Tibial nerve (tissue), 4 donors: ENCODE data around the gene MAGI3. TPM values are rescaled to one million over a fixed set of nuclear protein-coding genes. Genes with fewer than 3 reads are reported as not detected.

Source experiments
- DNase-seq, 2 donors: peaks; one replicate each; pipeline ENCODE4 v3.0.0-alpha.2; 2019; ENCODE audit warnings: low spot score in 2 of 2
- H3K27ac ChIP-seq, 4 donors: fragments of 200-600 bp; sonication (generic) in 3 of 4; one replicate each; pipeline ENCODE4 v1.5.1; 2017 to 2019; ENCODE audit warnings: mild to moderate bottlenecking in 1 of 4
- H3K27me3 ChIP-seq, 2 donors: fragments of 200-600 bp; sonication (generic) in 1 of 2; one replicate each; pipeline versions ENCODE4 v1.5.1 to v1.6.0; 2017 to 2019
- H3K36me3 ChIP-seq, 3 donors: fragments of 200-600 bp; sonication (generic); one replicate each; pipeline ENCODE4 v1.5.1; 2018 to 2019
- H3K4me1 ChIP-seq, 4 donors: fragments of 200-600 bp; sonication (generic) in 3 of 4; one replicate each; pipeline ENCODE4 v1.5.1; 2017 to 2019
- H3K4me3 ChIP-seq, 4 donors: fragments of 200-600 bp; sonication (generic) in 3 of 4; one replicate each; pipeline ENCODE4 v1.5.1; 2017 to 2019; ENCODE audit warnings: mild to moderate bottlenecking in 1 of 4, moderate library complexity in 1 of 4
- H3K9me3 ChIP-seq, 4 donors: fragments of 200-600 bp; sonication (generic) in 3 of 4; one replicate each; pipeline ENCODE4 v1.5.1; 2017 to 2019
- EP300 ChIP-seq, 2 donors: sonication (generic); formaldehyde crosslinking; IDR thresholded peaks; one replicate each; pipeline ENCODE4 v1.6.1; 2017; ENCODE audit warnings: antibody characterized with exemption in 2 of 2, mild to moderate bottlenecking in 1 of 2
- POLR2A ChIP-seq, 2 donors: fragments of 450-650 bp; IDR thresholded peaks; one replicate each; pipeline ENCODE4 v1.6.1; 2017; ENCODE audit warnings: antibody characterized with exemption in 2 of 2, mild to moderate bottlenecking in 2 of 2, moderate library complexity in 2 of 2
- WGBS, 2 donors: methylation state at CpG; one replicate each; pipeline ENCODE4 v1.1.5; 2018; 5-methylcytosine and 5-hydroxymethylcytosine counted together
- total RNA-seq, 4 donors: library from RNA; depleted of rRNA; stranded (reverse); fragments of >200 nt; gene quantifications; one replicate each; pipeline ENCODE4 v1.1.0, GENCODE V29; 2016
- TF ChIP-seq, protein P1 (sequence below), 5 experiments: fragments of 200-600 bp in 3 of 5; fragments of 450-650 bp in 2 of 5; sonication (generic) in 3 of 5; IDR thresholded peaks; one replicate each; pipeline ENCODE4 v1.5.1; 2016 to 2019; ENCODE audit warnings: antibody characterized with exemption in 5 of 5, mild to moderate bottlenecking in 3 of 5, moderate library complexity in 2 of 5

The MAGI3 gene
- total RNA-seq, 4 donors from 2014 or later: 15.7 to 23.3 (median 19.4) TPM

GRCh38 chr1:113657126-113657525 is 266.8 kb downstream of the MAGI3 start:
- Histone ChIP-seq H3K4me1 (no peaks in the 10 kb centered on the region), H3K36me3 (peaks cover 0 to 10% (median 0%) of the 10 kb centered on the region in 3 donors), H3K9me3 (no peaks in the 10 kb centered on the region), H3K4me3 (no peak overlapping the region), H3K27ac (no peak overlapping the region), H3K27me3 (no peaks in the 10 kb centered on the region)
- WGBS, 2 donors: 81 to 82% methylated on average over 3 of the region's 3 CpGs
- TF ChIP-seq POLR2A (IDR thresholded peaks at IDR 0.05) (no peak), EP300 (IDR thresholded peaks at IDR 0.05) (no peak)
- TF ChIP-seq, protein P1, sequence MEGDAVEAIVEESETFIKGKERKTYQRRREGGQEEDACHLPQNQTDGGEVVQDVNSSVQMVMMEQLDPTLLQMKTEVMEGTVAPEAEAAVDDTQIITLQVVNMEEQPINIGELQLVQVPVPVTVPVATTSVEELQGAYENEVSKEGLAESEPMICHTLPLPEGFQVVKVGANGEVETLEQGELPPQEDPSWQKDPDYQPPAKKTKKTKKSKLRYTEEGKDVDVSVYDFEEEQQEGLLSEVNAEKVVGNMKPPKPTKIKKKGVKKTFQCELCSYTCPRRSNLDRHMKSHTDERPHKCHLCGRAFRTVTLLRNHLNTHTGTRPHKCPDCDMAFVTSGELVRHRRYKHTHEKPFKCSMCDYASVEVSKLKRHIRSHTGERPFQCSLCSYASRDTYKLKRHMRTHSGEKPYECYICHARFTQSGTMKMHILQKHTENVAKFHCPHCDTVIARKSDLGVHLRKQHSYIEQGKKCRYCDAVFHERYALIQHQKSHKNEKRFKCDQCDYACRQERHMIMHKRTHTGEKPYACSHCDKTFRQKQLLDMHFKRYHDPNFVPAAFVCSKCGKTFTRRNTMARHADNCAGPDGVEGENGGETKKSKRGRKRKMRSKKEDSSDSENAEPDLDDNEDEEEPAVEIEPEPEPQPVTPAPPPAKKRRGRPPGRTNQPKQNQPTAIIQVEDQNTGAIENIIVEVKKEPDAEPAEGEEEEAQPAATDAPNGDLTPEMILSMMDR (IDR thresholded peaks at IDR 0.05): no peak
- no peak for DNase-seq

- Histone ChIP-seq H3K4me3 (no peak overlapping the region), H3K27me3 (no peaks in the 10 kb centered on the region)
- WGBS, 2 donors: 75 to 80% methylated on average over 3 of the region's 3 CpGs
Observed at GRCh38 chr1:113657556-113658063, 267.3 kb downstream of the MAGI3 start.

GRCh38 chr1:113659035-113659434 is 268.7 kb downstream of the MAGI3 start:
- no peaks in the 10 kb centered on the region for H3K4me1 ChIP-seq
- H3K9me3 ChIP-seq: no peaks in the 10 kb centered on the region
- peaks cover 0 to 2% (median 0%) of the 10 kb centered on the region in 3 donors for H3K36me3 ChIP-seq
- H3K27me3 ChIP-seq: no peaks in the 10 kb centered on the region
- WGBS, 2 donors: 84 to 90% methylated on average over 9 of the region's 9 CpGs
- H3K4me3 ChIP-seq: no peak overlapping the region
- DNase-seq: no peak
- no peak overlapping the region for H3K27ac ChIP-seq
- TF ChIP-seq POLR2A (IDR thresholded peaks at IDR 0.05) (no peak), EP300 (IDR thresholded peaks at IDR 0.05) (no peak)
- TF ChIP-seq, protein P1 (IDR thresholded peaks at IDR 0.05): no peak

More at GRCh38 chr1:113657556-113658063, 267.3 kb downstream of the MAGI3 start:
- H3K4me1 ChIP-seq: no peaks in the 10 kb centered on the region
- H3K27ac ChIP-seq: no peak overlapping the region
- H3K36me3 ChIP-seq: peaks cover 0 to 10% (median 0%) of the 10 kb centered on the region in 3 donors
- DNase-seq: no peak
- TF ChIP-seq, protein P1 (IDR thresholded peaks at IDR 0.05): no peak
- H3K9me3 ChIP-seq: no peaks in the 10 kb centered on the region

DNA sequence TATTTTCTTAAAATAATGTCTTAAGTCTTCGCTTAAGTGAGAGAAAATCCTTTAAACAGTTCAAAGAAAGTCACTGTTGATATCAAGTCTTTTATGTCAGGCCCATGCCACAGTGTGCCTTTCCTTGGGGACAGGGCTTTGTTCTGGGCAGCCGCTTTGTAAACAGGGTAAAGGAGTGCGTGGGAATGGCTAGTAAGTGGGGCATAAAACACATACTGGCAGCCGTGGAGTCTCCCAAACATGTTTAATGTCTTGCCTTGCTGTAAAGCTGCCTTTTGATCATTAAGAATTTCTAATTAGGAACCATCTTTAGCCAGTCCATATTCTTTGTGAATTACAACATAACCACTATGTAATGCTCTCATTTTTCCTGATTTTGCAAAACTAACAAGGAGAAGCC is 269.2 kb downstream of the MAGI3 start:
- Histone ChIP-seq H3K36me3 (no peaks in the 10 kb centered on the region), H3K9me3 (no peaks in the 10 kb centered on the region), H3K4me3 (no peak overlapping the region), H3K27me3 (no peaks in the 10 kb centered on the region), H3K27ac (peak overlapping the region in 1 of 4 donors; percentile 10), H3K4me1 (no peaks in the 10 kb centered on the region)
- no peak for DNase-seq
- TF ChIP-seq EP300 (IDR thresholded peaks at IDR 0.05) (no peak), POLR2A (IDR thresholded peaks at IDR 0.05) (no peak)
- TF ChIP-seq, protein P1 (IDR thresholded peaks at IDR 0.05): no peak
- 66 to 78% methylated on average over 4 of the region's 4 CpGs for WGBS, 2 donors

DNA sequence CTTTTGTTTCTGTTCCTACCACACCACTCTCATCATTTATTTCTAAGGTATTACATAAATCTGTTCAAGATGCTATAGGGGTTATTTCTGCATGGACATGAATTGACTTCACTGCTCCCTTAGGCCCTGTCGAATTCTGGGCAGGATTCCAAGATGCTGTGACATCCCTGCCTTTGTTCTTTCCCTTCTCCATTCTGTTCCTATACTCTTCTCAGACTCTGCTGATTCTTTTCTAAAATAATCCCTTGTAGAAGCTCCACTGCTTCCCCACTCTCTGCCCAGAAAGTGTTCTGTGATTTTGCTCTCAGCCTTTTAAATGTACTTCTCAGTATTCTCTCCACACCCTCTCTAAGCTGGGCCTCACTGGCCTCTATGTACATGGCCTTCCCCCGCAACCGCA is 269.8 kb downstream of the MAGI3 start:
- Histone ChIP-seq H3K9me3 (no peaks in the 10 kb centered on the region), H3K27me3 (no peaks in the 10 kb centered on the region), H3K4me3 (no peak overlapping the region), H3K4me1 (no peaks in the 10 kb centered on the region), H3K27ac (peak overlapping the region in 1 of 4 donors; percentile 10), H3K36me3 (no peaks in the 10 kb centered on the region)
- no peak for DNase-seq
- TF ChIP-seq, protein P1 (IDR thresholded peaks at IDR 0.05): no peak
- no peak for TF ChIP-seq EP300 (IDR thresholded peaks at IDR 0.05)
- TF ChIP-seq POLR2A (IDR thresholded peaks at IDR 0.05): no peak
- 61 to 65% methylated on average over 3 of the region's 3 CpGs for WGBS, 2 donors
